ENCODE measurements around the gene SLC4A11.

Gene SLC4A11

DNA sequence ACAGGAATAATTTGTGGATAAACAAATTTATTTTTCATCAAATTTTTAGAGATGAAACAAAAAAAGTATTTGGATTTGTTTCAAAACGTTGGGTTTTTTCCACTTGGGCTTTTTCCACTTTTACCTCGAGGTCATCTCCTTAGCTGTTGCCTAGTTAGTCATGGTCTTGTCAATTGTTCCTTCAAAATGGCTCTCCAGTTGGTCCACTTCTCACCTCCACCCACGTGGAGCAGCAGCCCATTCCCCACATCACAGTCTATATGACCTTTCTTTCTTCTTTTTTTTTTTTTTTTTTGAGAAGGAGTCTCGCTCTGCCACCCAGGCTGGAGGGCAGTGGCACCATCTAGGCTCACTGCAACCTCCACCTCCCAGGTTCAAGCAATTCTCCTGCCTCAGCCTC, 6.7 kb upstream of the SLC4A11 start:
- DNase-seq (ENCODE audit: low read depth): no peak

DNA sequence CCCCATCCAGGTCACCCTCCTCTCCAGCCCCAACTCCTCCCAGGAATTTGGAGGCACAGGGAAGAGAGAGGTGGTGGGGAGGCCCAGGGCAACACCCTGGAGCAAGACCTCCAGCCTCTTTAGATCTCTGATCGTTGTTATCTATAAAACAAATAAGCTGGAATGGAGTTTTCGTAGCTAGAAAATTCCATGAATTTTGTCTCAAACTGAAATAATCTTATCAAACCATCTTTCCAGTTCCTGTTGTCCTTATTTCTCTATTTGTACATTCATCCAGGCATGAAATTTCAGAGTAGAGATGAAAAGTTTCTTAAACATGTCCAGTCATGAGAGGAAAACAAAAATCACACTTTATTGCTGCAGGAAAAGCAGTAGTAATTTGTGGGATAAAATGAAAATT, 6.2 kb upstream of the SLC4A11 start:
- DNase-seq (ENCODE audit: low read depth): no peak

DNA sequence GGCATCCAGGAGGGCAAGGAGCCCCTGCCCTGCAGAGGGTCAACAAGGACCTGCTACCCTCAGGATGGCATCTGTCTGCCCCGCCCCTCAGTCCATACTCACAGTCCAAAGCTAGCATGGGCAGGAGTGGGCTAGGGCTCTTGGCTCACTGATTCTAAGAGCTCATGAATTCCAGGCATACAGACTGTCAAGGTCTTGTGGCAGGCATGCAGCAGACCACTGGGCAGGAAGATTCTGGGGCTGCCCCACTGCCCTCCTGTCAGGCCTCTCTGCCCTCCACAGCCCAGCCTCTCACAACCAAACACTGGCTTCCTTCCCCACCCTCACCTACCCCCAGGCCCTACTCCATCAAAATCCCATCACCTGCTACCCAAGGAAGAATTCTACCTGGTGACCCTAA, 5.6 kb upstream of the SLC4A11 start:
- DNase-seq (ENCODE audit: low read depth): no peak

DNA sequence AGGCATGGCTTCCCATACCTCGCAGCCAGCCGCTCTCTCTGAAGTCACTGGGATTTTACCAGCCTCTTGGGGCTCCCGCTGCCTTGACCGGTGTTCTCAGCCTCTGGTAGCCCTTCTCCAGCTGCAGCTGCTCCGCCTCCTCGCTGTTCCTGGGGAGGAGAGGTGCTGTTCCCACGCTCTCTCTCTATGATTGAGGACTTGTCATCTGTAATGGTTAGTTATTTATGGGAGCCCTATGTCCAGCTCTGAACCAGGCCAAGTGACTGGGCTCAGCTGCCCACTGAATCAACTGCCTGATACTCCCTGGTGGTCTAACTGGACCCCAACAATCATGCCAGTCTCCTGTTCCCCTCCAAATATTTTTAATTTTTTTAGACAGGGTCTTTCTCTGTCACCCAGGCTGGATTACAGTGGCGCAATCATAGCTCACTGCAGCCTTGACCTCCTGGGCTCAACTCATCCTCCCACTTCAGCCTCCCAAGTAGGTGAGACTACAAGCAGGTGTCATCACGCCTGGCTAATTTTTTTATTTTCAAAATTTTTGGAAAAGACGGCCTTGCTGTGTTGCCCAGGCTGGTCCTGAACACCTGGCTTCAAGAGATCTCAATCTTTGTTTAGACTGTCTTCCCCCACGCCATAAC, 4.8 kb upstream of the SLC4A11 start:
- no peak for DNase-seq (ENCODE audit: low read depth)

DNA sequence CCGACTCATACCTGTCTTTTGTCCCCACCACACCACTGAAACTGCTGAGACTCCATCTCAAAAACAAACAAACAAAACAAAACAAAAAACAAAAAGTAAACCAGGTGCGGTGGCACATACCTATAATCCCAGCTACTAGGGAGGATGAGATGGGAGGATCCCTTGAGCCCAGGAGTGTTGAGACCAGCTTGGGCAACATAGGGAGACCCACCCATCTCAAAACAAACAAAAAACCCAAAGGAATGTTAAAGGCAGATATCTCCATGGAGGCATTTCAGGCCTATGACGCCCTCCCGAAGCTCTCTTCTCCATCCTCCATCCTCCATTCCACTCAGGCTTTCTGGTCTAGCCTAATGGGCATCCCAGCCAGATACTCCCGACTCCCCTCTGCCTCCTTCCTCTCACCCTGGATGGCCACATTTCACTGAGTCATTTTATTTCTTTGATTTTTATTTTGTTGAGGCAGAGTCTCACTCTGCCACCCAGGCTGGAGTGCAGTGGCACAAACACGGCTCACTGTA, 3.2 kb upstream of the SLC4A11 start:
- no peak for DNase-seq (ENCODE audit: low read depth)

DNA sequence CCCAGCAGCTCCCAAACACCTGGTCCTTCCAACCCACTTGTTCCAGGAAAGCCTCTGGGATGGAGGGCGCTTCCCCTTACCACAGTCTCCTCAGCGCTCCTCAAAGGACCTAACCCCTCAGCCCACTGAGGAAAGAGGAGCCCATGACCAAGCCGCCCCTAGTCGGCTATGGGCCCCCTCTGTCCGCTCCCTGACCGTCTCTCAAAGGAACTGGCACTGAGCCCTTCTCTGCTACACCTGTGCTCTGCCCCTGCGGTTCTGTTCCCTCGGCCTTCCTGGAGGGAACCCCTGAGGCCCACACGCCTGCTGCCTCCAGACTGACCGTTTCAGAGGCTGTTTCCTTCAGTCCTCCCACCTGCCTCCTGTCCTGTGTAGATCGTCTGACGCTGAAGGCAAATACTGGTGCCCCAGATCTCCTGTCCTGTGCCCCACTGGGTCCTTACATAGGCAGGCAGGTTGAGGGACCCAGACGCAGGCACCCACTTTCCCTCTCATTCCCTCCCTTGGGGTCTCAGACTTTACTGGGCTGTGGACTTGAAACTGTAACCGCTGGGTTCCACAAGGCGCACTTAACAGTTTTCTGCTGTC, 1.9 kb upstream of the SLC4A11 start:
- DNase-seq (ENCODE audit: low read depth): no peak

DNA sequence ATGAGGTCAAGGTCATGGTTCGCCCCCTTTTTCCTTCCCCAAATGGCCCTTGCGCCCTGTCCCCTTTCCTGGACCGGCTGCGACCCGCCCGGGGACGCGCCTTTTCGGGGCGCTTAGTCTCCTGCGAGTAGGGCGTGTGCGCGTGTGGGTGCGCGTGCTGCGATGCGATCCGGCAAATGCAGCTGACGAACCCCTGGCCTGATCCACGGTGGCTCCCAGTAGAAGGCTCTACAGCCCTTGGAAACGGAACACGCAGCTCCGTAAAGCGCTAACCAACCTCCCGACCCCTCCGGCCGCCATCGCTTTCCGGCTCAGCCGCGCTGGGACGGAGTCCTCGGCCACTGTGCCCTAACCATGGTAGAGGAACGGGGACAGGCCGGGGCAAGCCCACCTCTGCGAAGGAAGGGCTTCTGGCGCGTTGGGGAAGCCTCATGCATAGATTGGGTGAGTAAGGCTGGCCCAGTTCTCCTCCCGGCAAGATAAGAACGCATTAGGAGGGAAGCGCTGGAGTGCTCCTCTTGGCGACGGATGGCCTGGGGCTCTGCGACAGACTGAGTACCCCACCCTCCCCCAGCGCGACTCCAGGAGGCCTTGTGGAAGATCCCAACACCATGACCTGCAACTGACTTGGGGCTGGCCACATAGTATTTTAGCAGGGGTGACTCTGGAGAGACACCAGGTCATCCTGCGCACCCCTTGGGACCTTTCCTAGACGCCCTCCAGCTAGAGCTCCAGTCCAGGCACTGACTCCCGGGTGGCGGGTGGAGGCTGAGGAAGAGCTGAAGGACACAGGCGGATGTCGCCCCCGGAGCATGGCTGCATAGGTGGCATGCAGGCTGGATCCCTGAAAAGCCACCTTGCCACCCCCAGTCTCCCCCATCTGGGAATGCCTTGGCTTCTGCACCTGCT, 1.1 kb upstream of the SLC4A11 start:
- no peak for DNase-seq (ENCODE audit: low read depth)

DNA sequence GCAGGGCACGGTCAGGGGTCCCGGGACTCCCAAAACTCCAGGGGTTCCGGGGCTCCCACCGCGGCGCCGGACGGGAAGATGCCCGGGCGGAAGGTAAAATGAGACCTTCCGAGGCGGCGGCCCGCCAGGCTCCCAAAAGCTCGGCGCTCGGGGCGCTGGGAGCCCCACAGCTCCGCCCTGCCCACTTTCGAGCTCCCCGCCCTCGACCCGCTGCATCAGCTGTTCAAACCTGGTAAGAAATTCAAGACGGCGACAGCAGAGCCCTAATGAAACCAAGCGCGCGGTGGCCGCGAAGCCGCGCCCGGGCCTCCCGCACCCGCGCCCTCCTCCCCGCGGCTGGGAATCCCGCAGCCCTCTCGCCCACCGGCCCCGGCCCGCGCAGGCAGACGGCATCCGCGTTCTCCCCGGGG, 369 bp downstream of the SLC4A11 start:
- no peak for DNase-seq (ENCODE audit: low read depth)

DNA sequence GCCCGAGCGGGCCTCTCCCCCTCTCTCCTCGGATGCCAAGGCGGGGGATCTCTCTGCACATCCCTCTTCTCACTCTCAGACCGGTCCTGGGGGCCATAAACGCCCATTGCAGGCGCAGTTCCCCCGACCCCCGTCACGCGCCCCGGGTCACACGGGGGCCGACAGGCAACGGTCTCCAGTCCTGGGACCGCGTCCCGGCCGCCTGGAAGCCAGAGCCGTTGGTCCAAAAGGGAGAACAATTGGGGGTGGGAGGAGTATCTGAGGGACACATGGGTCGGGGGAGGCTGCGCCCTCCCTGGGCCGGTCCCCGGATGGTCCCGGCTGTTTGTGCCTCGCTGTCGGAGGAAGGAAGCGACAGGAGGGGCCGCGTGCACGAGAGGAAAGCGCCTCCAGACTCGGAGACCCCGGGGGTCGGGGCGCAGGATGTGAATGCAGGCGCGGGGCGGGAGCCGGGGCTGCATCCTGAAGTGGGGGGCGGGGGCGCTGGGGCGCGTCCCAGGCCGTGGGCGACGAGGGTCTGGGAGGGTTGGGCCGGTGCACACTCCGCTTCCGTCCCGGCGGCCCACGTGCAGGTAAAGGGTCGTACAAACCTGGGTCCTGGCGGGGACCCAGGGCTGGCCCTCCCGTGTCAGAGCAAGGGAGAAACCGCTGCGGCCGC, 903 bp downstream of the SLC4A11 start:
- DNase-seq (ENCODE audit: low read depth): no peak

DNA sequence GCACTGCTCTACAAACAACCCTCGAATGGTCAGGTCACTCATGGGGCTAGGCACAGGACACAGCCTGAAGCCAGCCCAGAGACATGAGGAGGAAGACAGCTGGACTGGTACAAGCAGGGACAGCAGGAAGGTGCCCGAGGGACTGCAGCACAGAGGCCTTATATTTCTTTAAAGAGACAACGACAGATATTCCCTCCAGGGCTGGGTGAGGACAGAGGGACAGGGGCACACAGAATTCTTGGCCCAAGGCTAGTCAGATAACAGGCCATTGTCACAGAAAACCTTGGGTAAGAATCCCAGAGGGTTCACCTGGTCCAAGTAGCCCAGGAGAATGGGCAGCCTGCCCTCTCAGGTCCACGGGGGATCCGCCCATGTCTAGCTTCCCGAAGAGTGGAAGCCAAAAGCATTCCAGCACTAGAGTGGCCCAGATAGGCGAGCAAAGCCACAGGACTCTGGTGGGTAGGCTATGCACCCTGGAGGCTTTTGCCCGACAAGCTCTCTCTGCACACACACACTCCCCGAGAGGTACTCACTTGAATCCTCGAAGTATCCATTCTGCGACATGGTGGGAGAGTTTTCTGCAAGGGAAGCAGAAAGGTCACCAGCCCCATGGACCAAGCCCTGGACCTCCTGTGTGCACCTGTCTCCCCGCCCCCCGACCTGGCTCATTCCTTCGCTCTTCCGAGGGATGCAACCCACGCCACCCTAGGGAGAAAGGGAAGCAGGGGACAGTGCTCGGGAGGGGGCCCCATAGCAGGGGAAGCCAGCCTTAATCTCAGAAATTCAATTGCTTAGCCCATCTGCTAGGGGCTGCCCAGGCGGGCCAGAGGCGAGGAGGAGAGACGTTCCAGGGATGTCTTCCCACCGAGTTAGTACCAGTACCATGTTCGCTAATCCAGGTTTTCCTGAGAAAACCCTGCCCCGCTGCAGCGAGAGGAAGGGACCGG, 1.7 kb downstream of the SLC4A11 start:
- DNase-seq (ENCODE audit: low read depth): no peak

DNA sequence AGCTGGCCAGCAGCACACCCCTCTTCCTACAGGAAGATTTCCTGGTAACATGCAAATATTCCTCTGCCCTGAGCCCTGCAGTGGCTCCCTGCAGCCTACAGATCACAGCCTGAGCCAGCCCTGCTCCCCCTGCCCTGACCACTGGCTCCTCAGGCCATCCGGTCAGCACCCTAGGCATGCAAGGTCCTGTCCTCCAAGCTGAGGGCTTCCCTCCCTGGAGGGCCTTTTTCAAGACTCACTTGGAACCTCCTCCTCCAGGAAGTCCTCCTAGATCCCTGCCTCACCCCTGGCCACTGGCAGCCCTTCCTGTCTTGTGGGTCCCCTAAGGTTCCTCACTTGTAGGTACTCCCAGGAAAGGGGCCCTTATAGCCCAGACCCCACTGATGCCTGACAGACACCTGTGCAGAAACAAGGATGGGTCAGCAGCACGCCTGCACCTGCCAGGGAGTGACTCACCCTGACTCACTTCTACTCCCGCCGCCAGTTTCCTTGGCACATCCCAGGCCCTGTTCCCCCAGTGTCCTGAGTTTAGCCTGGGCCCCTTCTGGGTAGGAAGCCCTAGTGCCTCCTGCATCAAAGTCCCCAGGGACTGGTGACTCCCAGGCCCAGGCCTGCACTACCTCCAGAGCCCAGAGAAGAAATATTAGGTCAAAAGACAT, 3.2 kb downstream of the SLC4A11 start:
- DNase-seq (ENCODE audit: low read depth): no peak

DNA sequence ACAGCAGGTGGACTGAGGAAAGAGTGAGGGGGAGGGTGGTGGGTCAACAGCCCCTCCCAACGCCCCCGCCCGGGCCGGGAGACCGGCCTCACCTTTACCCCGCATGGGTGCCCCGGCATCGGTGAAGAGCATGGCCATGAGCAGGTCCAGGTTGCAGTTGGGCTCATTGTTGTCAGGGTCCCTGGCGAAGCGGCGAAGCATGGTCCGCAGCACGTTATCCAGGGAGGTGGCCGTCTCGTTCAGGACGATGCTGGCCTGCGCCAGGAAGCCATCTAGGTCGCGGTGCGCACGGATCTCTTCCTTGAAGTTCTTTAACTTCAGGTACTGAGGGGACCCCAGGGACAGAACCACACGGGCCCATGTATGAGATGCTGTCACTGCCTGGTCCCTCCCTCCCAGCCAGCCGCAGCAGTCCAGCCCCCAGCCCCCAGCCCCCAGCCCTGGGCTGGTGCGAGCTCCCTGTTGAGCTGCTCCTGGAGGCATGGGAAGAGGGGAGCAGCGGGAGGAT, 4.9 kb downstream of the SLC4A11 start:
- no peak for DNase-seq (ENCODE audit: low read depth)

DNA sequence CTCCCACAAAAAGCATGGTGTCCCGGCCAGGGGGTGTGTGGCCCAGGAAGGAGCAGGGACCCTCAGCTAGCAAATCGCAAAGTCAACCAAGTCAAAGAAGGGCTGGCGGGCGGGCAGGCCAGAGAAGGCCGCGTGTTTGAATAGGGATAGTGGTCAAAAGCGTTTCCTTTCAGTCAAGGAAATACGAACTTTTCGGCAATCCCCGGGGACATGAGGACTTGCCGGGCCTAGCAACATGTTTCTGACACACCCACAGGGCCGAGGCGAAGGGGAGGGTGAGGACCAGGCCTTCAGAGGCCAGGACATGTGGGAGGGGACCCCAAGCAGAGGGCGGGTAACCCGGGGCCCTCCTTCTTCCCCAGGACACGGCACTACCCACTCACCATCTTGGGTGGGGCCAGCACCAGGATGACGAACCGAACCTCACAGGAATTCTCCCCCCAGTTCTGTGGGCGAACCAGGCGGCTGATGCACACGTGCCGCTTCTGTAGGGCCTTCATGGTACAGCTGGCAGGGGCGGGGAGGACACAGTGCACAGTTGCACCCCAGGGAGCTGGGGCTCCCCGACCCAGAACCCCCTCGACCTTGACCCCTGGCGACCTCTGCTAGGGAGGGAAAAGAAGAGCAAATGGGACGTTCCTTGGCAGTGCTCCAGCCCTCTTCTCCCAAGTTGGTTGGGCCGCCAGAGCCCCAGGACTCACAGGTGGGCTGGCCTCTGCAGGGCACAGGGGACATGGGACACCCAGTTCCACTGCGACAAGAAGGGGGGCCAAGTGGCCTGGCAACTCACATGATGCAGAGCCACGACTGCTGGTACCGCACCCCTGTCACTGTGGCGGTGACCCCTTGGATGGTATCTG, 5.6 kb downstream of the SLC4A11 start:
- no peak for DNase-seq (ENCODE audit: low read depth)

DNA sequence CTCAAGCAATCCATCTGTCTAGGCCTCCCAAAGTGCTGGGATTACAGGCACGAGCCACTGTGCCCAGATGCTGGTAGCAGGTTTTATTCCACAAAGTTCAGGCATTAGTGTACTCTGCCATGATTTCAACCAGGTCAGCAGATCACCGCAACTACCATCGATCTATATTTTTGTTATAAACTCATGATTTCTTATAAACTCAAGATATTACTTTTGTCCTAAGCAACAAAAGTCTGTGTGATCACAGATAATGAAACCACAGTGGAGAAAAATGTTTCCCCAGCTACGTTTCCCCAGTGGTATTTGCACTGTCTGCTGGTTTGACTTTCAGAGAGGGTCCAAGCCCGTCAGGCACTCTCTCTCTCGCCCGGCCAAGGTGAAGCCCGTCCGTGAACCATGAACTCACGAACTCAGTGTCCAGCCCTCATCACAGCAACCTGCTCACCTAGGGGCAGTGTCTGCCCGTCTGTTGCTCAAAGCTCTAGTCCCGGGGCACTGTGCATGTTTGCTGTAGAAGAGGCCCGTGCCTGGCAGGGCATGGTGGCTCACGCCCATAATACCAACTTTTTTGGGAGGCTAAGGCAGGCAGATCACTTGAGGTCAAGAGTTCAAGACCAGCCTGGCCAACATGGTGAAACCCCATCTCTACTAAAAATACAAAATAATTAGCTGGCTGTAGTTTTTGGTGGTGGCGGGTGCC, 7.0 kb downstream of the SLC4A11 start:
- DNase-seq (ENCODE audit: low read depth): no peak

DNA sequence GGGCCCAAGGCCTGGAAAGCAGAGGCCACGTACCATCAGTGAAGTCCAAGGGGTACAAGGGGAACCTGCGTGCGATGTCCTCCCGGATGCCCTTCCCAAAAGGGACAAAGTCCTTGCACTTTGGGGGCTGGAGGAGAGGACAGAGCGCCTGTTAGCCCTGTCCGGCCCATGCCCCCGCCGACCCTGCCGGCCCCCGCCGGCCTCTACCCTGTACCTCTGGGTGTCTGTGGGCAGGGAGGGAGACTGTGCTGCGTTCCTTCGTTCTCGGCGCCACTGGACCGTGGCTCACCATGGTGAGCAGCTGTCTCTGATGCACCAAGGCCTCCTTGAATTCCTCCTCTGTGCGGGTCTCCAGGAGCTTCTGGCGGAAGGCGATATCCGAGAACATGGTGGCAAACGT, 7.9 kb downstream of the SLC4A11 start:
- no peak for DNase-seq (ENCODE audit: low read depth)

DNA sequence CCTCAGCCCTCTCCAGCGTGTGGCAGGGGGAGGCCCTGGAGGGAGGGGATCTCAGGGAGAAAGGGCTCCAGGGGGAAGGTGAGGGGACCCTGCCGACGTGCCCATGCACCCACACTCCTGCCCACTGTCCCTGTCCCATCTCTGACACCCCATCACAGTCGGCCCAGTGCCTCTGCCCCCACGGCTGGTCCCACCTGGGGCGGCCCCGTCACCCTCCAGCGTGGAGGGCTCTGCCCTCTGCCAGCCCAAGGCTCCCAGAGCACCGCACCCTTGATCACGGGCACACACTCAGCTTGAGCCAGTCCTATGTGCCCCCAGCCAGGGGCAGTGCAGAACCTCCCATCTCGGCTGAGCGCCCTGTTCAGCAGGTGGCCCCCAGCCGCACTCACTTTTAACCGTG, 9.2 kb downstream of the SLC4A11 start:
- DNase-seq (ENCODE audit: low read depth): no peak

DNA sequence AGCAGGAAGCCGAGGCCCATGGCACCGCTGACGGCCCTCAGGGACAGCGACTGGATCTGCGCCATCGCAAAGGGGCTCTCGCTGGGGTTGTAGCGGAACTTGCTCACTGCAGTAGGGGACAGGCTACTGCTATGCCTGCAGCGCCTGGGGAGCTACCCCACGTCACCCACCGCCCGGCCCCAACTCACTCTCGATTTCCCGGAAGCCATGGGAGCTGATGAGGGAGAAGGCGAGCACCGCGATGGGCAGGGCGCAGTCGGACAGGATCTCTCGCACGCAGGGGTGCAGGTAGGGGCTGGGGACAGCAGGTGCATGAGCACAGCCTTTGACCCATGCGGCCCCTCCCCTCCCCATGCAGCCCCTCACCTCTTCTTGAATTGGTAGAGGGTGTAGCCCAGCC, 9.8 kb downstream of the SLC4A11 start:
- DNase-seq (ENCODE audit: low read depth): no peak

DNA sequence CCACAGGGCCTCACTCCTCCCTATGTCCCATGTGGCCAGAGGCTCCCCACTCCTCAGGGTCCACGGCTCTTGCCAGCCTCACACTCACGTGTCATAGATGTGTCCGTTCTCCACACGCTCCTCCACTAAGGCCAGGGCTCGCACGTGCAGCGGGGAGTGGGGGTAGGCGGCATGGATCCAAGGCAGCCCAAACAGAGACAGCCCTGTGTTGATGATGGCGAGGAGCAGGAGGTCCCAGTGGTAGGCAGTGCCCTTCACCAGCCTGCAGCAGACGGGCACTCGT, 10.3 kb downstream of the SLC4A11 start:
- DNase-seq (ENCODE audit: low read depth): no peak
